Prostate gland (tissue), 2 donors: Measurements from ENCODE around the gene UGT8. TPM values are rescaled to one million over a fixed set of nuclear protein-coding genes. Genes with fewer than 3 reads are reported as not detected.

Experiments
- DNase-seq: peaks from one replicate; pipeline ENCODE4 v3.0.0-alpha.2; 2019; ENCODE audit warnings: low spot score
- H3K27ac ChIP-seq, 2 donors: fragments of 200-600 bp; sonication (generic); 2 replicates each; pipeline ENCODE4 v1.5.1; 2017 to 2019
- H3K27me3 ChIP-seq: fragments of 200-600 bp; sonication (generic); replicated peaks from 2 replicates; pipeline ENCODE4 v1.5.1; 2019; ENCODE audit not compliant: insufficient read depth
- H3K36me3 ChIP-seq, 2 donors: fragments of 200-600 bp; sonication (generic); 1 replicate in 1 of 2; 2 replicates in 1 of 2; pipeline versions ENCODE4 v1.5.1 to v1.8.1; 2017 to 2019
- H3K4me1 ChIP-seq: fragments of 200-600 bp; sonication (generic); replicated peaks from 2 replicates; pipeline ENCODE4 v1.5.1; 2019
- H3K4me3 ChIP-seq, 2 donors: fragments of 200-600 bp; sonication (generic); 2 replicates each; pipeline ENCODE4 v1.5.1; 2017 to 2019
- H3K9me3 ChIP-seq: fragments of 200-600 bp; sonication (generic); 2 replicates; pipeline ENCODE4 v1.5.1; 2017
- POLR2A ChIP-seq: fragments of 450-650 bp; IDR thresholded peaks from one replicate; pipeline ENCODE4 v1.6.1; 2016; ENCODE audit warnings: antibody characterized with exemption, mild to moderate bottlenecking
- POLR2AphosphoS5 ChIP-seq: sonication (generic); formaldehyde crosslinking; IDR thresholded peaks from one replicate; pipeline ENCODE4 v1.6.1; 2017; ENCODE audit warnings: antibody characterized with exemption
- WGBS: methylation state at CpG from one replicate; pipeline ENCODE4 v1.1.5; 2018; 5-methylcytosine and 5-hydroxymethylcytosine counted together
- intact Hi-C: fragments of 100-400 bp; cut with DNase I; formaldehyde crosslinking; loops from one replicate; pipeline ENCODE4 v1.14.2; 2022
- total RNA-seq, 2 donors: library from RNA; depleted of rRNA; stranded (reverse); fragments of >200 nt; gene quantifications; one replicate each; pipeline ENCODE4 v1.1.0, GENCODE V29; 2016
- TF ChIP-seq, protein P1 (sequence below), 4 experiments: fragments of 200-600 bp in 2 of 4; fragments of 450-650 bp in 2 of 4; sonication (generic) in 2 of 4; IDR thresholded peaks; 1 replicate in 3 of 4; 2 replicates in 1 of 4; pipeline ENCODE4 v1.5.1; 2016 to 2019; ENCODE audit warnings: antibody characterized with exemption in 4 of 4, mild to moderate bottlenecking in 2 of 4, moderate library complexity in 2 of 4

UGT8 gene
- total RNA-seq, 2 donors from 2014 or later = 0.55 to 2.0 TPM

DNA sequence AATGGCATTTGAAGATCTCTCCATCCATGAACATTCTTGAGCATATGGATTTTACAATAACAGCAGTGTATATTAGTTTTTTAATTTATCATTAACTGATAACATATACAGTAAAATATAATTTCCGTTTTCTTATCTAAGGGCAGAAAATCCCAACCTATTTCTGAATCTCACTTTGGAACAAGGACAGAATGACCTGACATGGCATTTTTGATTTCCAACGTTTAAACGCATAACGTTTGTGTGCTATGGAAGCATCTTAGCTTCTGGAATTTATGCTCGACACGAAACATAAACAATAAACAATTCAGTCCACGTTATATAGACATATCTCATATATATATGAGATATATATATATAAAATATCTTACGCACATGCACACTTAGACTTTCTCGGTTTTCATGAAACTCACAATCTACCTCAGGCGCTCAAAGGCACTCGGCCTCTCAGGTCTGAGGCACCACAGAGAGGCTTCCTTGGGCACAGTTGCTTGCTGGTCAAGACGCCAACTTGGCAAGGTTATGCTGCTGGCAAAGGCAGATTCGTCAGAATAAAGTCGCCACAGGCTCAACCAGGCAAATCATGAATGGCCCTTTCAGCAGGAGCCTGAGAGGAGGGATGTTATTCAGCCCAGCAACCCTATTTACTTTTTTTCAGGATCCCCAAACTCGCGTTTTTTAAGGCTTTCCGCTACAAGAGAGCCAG is 1.0 kb upstream of the UGT8 start:
- no peak for DNase-seq
- Histone ChIP-seq H3K27ac (no peak overlapping the region), H3K4me3 (peak overlapping the region in 1 of 2 donors; percentile 35), H3K9me3 (no peaks in the 10 kb centered on the region), H3K4me1 (no peaks in the 10 kb centered on the region), H3K36me3 (no peaks in the 10 kb centered on the region), H3K27me3 (peaks cover 6% of the 10 kb centered on the region)
- 56% methylated on average over 17 of the region's 17 CpGs for WGBS
- intact Hi-C loops = no loop called here
- no peak for TF ChIP-seq POLR2AphosphoS5
- TF ChIP-seq POLR2A = no peak
- TF ChIP-seq, protein P1, sequence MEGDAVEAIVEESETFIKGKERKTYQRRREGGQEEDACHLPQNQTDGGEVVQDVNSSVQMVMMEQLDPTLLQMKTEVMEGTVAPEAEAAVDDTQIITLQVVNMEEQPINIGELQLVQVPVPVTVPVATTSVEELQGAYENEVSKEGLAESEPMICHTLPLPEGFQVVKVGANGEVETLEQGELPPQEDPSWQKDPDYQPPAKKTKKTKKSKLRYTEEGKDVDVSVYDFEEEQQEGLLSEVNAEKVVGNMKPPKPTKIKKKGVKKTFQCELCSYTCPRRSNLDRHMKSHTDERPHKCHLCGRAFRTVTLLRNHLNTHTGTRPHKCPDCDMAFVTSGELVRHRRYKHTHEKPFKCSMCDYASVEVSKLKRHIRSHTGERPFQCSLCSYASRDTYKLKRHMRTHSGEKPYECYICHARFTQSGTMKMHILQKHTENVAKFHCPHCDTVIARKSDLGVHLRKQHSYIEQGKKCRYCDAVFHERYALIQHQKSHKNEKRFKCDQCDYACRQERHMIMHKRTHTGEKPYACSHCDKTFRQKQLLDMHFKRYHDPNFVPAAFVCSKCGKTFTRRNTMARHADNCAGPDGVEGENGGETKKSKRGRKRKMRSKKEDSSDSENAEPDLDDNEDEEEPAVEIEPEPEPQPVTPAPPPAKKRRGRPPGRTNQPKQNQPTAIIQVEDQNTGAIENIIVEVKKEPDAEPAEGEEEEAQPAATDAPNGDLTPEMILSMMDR (IDR thresholded peaks at IDR 0.05) = no peak

DNA sequence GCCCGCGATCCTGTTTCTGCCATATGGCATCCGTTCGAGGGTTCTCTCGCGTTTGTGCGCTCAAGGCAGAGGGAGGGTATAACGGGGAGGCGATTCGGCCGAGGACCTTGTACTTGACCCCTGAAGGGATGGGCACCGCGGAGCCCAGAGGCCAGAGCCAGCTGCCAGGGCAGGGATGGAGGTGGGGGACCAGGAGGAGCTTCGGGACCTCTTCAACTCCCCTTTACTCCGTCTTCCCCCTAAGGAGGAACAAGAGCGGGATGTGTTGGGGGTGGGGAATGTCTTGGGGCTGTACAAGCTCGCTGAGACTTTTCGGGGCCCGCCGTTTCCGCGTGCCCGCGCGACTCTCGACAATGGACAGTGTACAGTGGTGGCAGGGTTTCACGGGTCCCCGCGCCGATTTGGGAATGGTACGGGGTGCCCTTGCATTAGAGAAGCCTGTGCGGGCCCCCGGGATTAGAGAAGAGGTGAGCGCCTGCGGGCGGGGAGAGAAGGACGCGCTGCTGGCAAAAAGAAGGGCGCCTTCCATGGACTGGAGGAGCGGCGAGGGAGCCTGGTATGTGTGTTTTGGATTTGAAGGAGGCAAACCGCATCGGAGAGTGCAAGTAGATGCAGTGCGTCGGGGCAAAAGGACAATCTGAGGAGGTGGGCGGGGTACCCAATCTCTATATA is 760 bp downstream of the UGT8 start:
- H3K4me3 ChIP-seq = peak overlapping the region; percentile 18 to 35
- no peaks in the 10 kb centered on the region for H3K4me1 ChIP-seq
- no peak overlapping the region for H3K27ac ChIP-seq
- peaks cover 6% of the 10 kb centered on the region for H3K27me3 ChIP-seq
- TF ChIP-seq POLR2AphosphoS5 = no peak
- TF ChIP-seq, protein P1 (IDR thresholded peaks at IDR 0.05) = no peak
- TF ChIP-seq POLR2A = no peak
- no peaks in the 10 kb centered on the region for H3K9me3 ChIP-seq
- WGBS = under 1% methylated on average over 44 of the region's 46 CpGs
- no peaks in the 10 kb centered on the region for H3K36me3 ChIP-seq
- no peak for DNase-seq
- intact Hi-C loops = no loop called here

DNA sequence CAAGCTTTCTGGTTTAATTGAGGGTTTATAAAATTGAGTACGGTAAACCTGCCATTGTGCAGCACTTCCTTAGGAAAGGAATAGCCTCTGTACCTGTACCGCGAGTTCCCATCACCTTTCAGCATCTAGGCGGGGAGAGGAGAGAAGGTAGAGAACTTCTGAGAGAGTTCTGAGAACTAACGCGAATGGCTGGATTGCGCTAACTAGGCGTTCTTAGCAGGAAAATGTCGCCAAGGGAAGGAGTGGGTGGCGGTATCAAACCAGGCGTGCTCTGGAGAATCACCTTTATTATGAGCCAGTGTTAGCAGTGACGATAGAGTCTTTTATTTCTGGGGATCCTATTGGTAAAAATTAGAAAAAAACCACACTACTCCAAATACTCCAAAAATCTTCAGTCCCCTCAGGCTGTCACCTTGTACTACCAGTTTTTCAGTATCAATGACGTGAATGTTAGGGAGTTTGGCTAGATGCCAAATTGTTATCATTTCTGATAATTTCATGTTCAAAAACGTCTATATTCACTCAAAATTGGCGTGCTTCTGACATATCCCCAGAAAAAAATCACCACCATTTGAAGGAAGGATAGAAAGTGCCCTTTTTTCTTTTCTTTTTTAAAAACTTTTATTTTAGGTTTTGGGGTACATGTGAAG is 1.4 kb downstream of the UGT8 start:
- Histone ChIP-seq H3K36me3 (no peaks in the 10 kb centered on the region), H3K9me3 (no peaks in the 10 kb centered on the region), H3K4me1 (no peaks in the 10 kb centered on the region), H3K27me3 (peaks cover 6% of the 10 kb centered on the region), H3K4me3 (peak overlapping the region; percentile 18 to 35), H3K27ac (no peak overlapping the region)
- 32% methylated on average over 15 of the region's 15 CpGs for WGBS
- intact Hi-C loops = no loop called here
- no peak for DNase-seq
- no peak for TF ChIP-seq POLR2AphosphoS5
- TF ChIP-seq POLR2A = no peak
- TF ChIP-seq, protein P1 (IDR thresholded peaks at IDR 0.05) = no peak

DNA sequence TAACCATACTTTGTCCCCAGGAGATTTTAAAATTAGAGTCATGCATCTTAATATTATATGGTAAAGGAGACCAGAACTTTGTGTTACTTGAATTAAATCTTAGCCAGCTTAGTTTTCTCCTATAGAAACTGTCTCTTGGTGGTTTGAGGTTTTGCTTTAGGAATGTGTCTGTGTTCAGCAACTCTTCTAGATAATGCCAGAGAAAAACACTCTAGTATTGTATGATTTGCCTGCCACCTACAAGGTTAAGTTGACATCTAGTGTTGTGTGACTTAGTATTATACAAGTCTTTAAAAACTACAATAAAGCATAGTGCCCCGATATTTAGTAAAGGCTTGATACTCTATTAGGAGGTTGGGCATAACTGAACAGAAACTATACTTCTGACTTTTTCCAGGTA is 2.1 kb downstream of the UGT8 start:
- H3K9me3 ChIP-seq = no peaks in the 10 kb centered on the region
- peaks cover 6% of the 10 kb centered on the region for H3K27me3 ChIP-seq
- 77% methylated on average over 1 of the region's 1 CpG for WGBS
- TF ChIP-seq, protein P1 (IDR thresholded peaks at IDR 0.05) = no peak
- no peak for TF ChIP-seq POLR2AphosphoS5
- intact Hi-C loops = no loop called here
- no peak for DNase-seq
- no peaks in the 10 kb centered on the region for H3K36me3 ChIP-seq
- H3K4me3 ChIP-seq = no peak overlapping the region
- H3K4me1 ChIP-seq = no peaks in the 10 kb centered on the region
- no peak overlapping the region for H3K27ac ChIP-seq
